Skeletal muscle tissue (tissue), 4 donors: ENCODE data around the gene HS6ST3. TPM values are rescaled to one million over a fixed set of nuclear protein-coding genes. Genes with fewer than 3 reads are reported as not detected.

Experiments used
- H3K27ac ChIP-seq: one replicate; pipeline ENCODE4 v1.7.0; 2013; ENCODE audit warnings: mild to moderate bottlenecking, low read depth, low read length, inconsistent platforms
- H3K27me3 ChIP-seq, 3 donors: one replicate each; pipeline ENCODE4 v1.7.0; 2013; ENCODE audit warnings: low read length in 3 of 3; ENCODE audit not compliant: control insufficient read depth in 3 of 3, insufficient read depth in 3 of 3
- H3K36me3 ChIP-seq, 3 donors: one replicate each; pipeline ENCODE4 v1.7.0; 2013; ENCODE audit warnings: low read length in 3 of 3; ENCODE audit not compliant: control insufficient read depth in 3 of 3, insufficient read depth in 3 of 3
- H3K4me1 ChIP-seq, 3 donors: one replicate each; pipeline ENCODE4 v1.7.0; 2013; ENCODE audit warnings: low read length in 3 of 3, mild to moderate bottlenecking in 3 of 3; ENCODE audit not compliant: control insufficient read depth in 3 of 3, insufficient read depth in 3 of 3
- H3K4me3 ChIP-seq, 3 donors: one replicate each; pipeline ENCODE4 v1.7.0; 2013; ENCODE audit warnings: low read length in 3 of 3
- H3K9ac ChIP-seq, 3 donors: one replicate each; pipeline ENCODE4 v1.7.0; 2013; ENCODE audit warnings: low read length in 3 of 3, mild to moderate bottlenecking in 3 of 3, moderate library complexity in 2 of 3, low read depth in 1 of 3
- H3K9me3 ChIP-seq, 3 donors: one replicate each; pipeline ENCODE4 v1.7.0; 2013; ENCODE audit warnings: low read length in 3 of 3; ENCODE audit not compliant: control insufficient read depth in 3 of 3
- total RNA-seq: library from RNA; depleted of rRNA; stranded (reverse); fragments of >200 nt; gene quantifications from one replicate; pipeline ENCODE4 v1.2.3, GENCODE V29; 2014
- donor health status: Osteomylitis.

Gene HS6ST3
- total RNA-seq, 1 donor from 2014 or later, result 0.52 TPM

DNA sequence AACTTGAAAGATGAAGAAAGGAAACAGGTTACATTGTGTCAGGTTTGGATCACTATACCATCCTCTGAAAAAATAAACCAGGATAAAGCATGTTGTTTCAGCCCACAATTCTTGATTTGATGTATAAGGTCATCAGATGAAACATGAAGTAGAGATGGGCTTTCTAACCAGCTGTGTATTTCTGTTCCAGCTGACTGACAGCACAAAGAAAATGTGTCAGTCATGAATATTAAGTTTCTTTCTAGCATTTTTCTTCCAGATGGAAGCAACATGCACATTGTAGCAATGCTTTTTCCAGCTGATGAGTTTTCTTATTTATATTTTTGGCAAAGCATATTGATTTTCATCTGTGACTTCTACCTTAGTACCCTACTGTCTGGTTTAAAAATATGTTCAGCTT lies 704.8 kb downstream of the HS6ST3 start:
- Histone ChIP-seq H3K4me1 (no peaks in the 10 kb centered on the region), H3K27ac (no peak overlapping the region), H3K4me3 (no peak overlapping the region), H3K36me3 (no peaks in the 10 kb centered on the region), H3K9ac (no peak overlapping the region), H3K9me3 (no peaks in the 10 kb centered on the region), H3K27me3 (no peaks in the 10 kb centered on the region)

DNA sequence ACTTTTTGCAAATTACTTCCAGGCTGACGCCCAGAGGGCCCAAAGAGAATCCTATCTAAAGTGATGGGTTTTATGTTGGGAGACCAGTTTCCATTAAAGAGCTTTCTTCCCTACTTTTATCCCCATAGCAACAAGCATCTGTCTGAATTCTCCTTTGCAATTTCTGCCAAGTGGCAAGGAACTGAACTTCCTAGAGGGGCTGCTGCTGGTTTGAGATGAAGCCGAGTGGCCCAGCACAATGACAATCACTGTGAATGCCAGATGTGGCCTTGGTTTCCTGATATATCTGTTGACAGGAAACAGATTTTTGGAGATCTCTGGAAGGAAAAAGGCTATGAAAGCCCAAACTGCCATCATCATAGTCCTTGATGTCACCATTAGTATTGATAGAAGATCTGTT lies 705.8 kb downstream of the HS6ST3 start:
- no peaks in the 10 kb centered on the region for H3K36me3 ChIP-seq
- no peak overlapping the region for H3K4me3 ChIP-seq
- no peaks in the 10 kb centered on the region for H3K9me3 ChIP-seq
- H3K9ac ChIP-seq, result no peak overlapping the region
- no peaks in the 10 kb centered on the region for H3K27me3 ChIP-seq
- no peaks in the 10 kb centered on the region for H3K4me1 ChIP-seq
- H3K27ac ChIP-seq, result no peak overlapping the region

DNA sequence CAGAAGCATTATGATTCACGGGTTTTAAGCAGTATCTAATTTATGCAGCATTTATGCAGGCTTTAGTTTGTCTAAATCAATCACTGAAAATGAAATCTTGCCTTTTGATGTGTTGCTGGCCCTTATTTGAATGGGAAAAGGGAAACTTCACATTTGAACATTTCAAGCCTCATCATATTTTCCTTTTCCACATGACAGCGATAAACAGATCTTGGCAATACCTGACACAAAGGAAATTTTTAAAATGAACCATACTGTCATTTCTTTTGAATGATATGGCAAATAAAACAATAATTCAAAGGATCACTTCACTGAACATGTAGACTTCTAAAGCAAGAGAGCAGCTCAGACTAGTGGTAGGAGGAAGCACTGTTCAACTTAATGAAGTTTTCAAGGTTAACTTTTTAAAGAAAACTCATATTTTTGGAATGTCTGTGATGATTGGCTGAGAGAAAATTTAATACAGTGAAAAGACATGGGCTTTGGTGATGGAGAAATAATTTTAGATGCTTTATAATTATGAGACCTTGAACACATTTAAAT lies 706.3 kb downstream of the HS6ST3 start:
- H3K4me1 ChIP-seq, result no peaks in the 10 kb centered on the region
- no peaks in the 10 kb centered on the region for H3K36me3 ChIP-seq
- no peaks in the 10 kb centered on the region for H3K9me3 ChIP-seq
- H3K9ac ChIP-seq, result no peak overlapping the region
- H3K27me3 ChIP-seq, result no peaks in the 10 kb centered on the region
- H3K27ac ChIP-seq, result no peak overlapping the region
- no peak overlapping the region for H3K4me3 ChIP-seq

DNA sequence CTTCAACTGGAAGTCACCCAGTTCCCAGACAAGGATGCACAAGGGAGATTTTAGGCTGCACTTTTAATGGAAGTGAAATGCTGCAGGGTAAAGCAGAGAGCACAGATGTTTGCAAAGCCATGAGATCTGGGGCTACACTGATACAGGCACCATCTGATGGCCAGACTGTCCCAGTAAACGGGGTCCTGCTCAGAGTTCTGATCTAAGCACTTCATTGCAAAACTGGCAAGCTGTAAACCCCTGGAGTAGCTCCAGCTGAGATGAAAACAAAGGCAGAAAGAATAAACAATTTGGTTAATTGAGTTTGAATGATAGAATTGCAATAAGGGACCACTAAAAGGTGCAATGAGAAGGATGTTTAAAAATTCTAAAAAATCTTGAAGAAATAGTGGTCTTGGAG lies 707.2 kb downstream of the HS6ST3 start:
- H3K27ac ChIP-seq, result no peak overlapping the region
- H3K9ac ChIP-seq, result no peak overlapping the region
- H3K9me3 ChIP-seq, result no peaks in the 10 kb centered on the region
- H3K4me1 ChIP-seq, result no peaks in the 10 kb centered on the region
- no peaks in the 10 kb centered on the region for H3K27me3 ChIP-seq
- H3K4me3 ChIP-seq, result no peak overlapping the region
- H3K36me3 ChIP-seq, result no peaks in the 10 kb centered on the region

DNA sequence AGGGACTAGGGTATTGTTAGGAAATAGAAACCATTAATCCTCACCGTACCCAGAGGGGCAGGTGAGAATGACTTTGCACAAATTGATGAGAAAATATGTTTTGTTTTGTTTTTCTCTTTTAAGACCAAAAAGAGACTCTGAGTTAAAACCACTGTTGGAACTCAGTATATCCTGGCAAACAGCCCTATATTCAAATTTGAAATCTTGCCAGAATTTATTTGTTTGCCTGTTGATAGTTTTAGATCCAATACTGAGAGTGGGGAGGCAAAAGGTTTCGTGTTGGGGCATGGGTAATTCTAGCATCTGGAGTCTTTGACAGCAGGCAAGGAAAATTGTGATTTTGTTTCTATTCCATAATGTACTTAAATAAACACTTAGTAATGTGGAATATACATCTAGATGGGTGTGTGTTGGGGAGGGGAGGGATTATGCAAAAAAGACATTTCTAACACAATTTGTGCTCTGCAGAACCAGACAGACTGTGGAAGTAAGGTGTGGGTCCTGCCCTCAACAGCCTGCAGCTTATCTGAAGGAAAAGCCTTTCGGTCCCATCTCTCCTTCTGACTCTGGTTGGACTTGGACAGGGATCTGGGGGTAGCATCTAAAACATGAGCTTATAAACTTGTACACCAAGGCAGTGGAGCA lies 713.7 kb downstream of the HS6ST3 start:
- Histone ChIP-seq H3K9ac (no peak overlapping the region), H3K27ac (no peak overlapping the region), H3K9me3 (no peaks in the 10 kb centered on the region), H3K4me3 (no peak overlapping the region), H3K4me1 (no peaks in the 10 kb centered on the region), H3K27me3 (no peaks in the 10 kb centered on the region), H3K36me3 (no peaks in the 10 kb centered on the region)

DNA sequence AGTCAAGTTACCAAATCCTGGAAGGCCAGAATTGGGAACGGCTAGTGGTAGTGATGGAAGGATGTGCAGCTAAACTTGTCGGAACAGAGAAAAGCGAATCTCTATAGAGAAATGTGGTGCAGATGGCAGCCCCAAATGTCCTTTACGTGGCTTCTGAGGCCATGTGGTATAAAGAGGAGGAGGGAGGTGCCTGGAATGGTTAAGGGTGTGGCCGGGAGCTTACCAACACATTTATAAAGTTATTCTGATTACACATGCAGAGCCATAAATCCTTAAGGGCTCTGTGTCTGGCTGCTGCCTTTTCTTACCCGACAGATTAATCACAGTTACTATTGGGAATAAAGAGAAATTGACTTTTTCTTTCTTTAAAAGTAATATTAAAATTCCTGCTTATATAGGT lies 714.3 kb downstream of the HS6ST3 start:
- no peak overlapping the region for H3K9ac ChIP-seq
- no peak overlapping the region for H3K27ac ChIP-seq
- H3K27me3 ChIP-seq, result no peaks in the 10 kb centered on the region
- H3K4me1 ChIP-seq, result no peaks in the 10 kb centered on the region
- H3K4me3 ChIP-seq, result no peak overlapping the region
- H3K36me3 ChIP-seq, result no peaks in the 10 kb centered on the region
- H3K9me3 ChIP-seq, result no peaks in the 10 kb centered on the region

DNA sequence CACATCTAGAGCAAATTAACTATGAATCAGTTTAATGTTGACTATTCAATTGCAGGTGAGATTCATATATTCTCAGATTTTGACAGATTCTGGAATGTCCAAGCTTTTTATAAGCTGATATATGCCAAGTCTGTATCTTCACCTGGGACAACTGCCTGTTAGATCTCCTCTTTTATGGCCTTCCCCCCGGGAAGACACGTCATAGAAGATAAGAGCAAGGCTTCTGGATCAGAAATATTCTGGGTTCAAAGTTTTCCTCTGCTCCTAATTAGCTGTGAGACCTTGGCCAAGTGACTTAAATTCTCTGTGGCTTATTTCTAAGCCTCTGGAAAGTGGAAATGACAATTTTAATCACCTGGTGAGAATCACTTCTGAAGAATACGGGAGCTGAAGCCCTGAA lies 716.8 kb downstream of the HS6ST3 start:
- Histone ChIP-seq H3K27ac (no peak overlapping the region), H3K27me3 (no peaks in the 10 kb centered on the region), H3K4me3 (no peak overlapping the region), H3K4me1 (no peaks in the 10 kb centered on the region), H3K36me3 (no peaks in the 10 kb centered on the region), H3K9me3 (no peaks in the 10 kb centered on the region), H3K9ac (no peak overlapping the region)

DNA sequence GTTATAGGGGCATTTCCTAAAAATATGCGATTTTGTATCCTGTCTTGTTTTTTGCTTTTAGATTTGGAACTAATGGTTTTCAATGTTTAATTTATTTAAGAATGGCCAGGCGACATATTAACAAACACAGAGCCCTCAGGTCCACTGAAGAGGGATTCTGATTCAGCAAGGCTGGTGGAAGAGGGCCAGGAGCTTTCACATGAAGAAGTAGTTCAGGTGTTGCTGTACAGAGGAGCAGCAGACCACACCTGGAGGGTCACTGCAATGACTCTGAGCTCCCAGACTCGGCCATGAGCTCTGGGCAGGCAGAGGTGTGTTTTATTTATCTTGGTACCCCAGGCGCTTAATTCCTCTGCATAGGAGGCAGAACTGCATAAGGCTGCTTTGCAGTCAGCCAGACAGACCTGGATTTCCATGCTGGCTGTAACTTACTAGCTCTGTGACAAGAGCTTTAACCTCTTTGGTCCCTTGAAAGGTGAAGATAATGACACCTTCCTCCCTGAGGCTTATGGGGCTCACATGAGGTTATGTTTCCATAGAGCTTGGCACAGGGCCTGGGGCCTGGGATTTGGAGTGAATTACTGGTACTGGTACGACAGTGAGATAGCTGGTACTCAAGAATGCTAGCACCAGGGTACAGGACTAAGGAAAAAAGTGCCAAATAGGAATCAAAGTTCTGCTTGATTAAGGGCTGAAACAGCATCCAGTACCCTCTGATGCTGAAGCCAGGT lies 719.6 kb downstream of the HS6ST3 start:
- Histone ChIP-seq H3K27ac (no peak overlapping the region), H3K9me3 (no peaks in the 10 kb centered on the region), H3K27me3 (no peaks in the 10 kb centered on the region), H3K9ac (no peak overlapping the region), H3K4me3 (no peak overlapping the region), H3K36me3 (no peaks in the 10 kb centered on the region), H3K4me1 (no peaks in the 10 kb centered on the region)

DNA sequence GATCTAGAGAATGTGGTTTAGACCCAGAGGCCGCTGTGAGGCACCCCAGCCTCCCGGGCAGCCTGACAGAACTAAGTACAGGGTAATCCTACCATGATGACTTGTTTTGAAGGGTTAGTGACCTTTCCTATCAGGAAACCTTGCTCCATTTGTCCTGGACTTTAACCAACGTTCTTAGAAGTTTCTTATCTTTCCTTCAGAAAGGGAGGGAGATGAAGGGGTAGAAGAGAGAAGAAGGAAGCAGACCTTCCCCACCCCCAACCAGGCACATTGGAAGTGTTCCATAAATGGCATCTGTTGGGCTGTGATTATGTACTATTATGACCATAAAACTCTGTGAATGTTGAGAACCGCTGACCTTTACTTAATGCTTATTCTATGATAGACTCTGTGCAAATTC lies 720.2 kb downstream of the HS6ST3 start:
- Histone ChIP-seq H3K9ac (no peak overlapping the region), H3K9me3 (no peaks in the 10 kb centered on the region), H3K36me3 (no peaks in the 10 kb centered on the region), H3K27ac (no peak overlapping the region), H3K27me3 (no peaks in the 10 kb centered on the region), H3K4me1 (no peaks in the 10 kb centered on the region), H3K4me3 (no peak overlapping the region)

DNA sequence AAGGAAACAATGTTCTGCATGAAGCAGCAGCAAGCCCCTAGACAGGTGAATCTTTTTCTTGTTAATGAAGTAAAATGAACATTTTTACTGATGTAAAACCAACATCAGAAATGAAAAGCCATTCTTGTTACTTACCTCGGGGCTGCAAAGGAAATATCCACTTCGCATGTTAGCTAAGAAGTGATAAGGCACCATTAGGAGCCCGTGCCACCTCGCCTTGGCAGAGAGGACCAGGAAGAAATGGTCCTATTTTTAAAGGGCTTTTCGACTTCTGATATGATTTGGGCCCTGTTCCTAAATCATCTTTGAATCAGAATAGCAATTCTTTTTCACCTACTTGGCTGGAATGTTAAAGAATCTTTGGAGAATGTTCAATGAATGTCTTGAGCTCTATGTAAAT lies 721.1 kb downstream of the HS6ST3 start:
- H3K4me3 ChIP-seq, result no peak overlapping the region
- no peaks in the 10 kb centered on the region for H3K27me3 ChIP-seq
- H3K27ac ChIP-seq, result no peak overlapping the region
- no peaks in the 10 kb centered on the region for H3K36me3 ChIP-seq
- H3K9me3 ChIP-seq, result no peaks in the 10 kb centered on the region
- H3K4me1 ChIP-seq, result no peaks in the 10 kb centered on the region
- no peak overlapping the region for H3K9ac ChIP-seq
